Hepatocyte (in vitro differentiated cells): ENCODE measurements around the gene ASB3. TPM values are rescaled to one million over a fixed set of nuclear protein-coding genes. Genes with fewer than 3 reads are reported as not detected.

Experiments used
- DNase-seq: peaks from one replicate; pipeline ENCODE4 v3.0.0-alpha.2; 2016; ENCODE audit warnings: low spot score
- H2AFZ ChIP-seq: fragments of 200-600 bp; sonication (generic); 2 replicates; pipeline ENCODE4 v1.6.0; 2016; ENCODE audit warnings: antibody characterized with exemption, mild to moderate bottlenecking
- H3K27ac ChIP-seq: fragments of 200-600 bp; sonication (generic); 2 replicates; pipeline ENCODE4 v1.5.1; 2016; ENCODE audit warnings: mild to moderate bottlenecking
- H3K27me3 ChIP-seq: fragments of 200-600 bp; sonication (generic); 2 replicates; pipeline ENCODE4 v1.6.1; 2016
- H3K36me3 ChIP-seq: fragments of 200-600 bp; sonication (generic); replicated peaks from 2 replicates; pipeline ENCODE4 v1.5.1; 2016; ENCODE audit warnings: low read depth; ENCODE audit not compliant: insufficient read depth
- H3K4me1 ChIP-seq: fragments of 200-600 bp; sonication (generic); 2 replicates; pipeline ENCODE4 v1.5.1; 2016; ENCODE audit warnings: mild to moderate bottlenecking, moderate library complexity; ENCODE audit not compliant: insufficient read depth
- H3K4me2 ChIP-seq: fragments of 200-600 bp; sonication (generic); 2 replicates; pipeline ENCODE4 v1.6.0; 2016
- H3K4me3 ChIP-seq: fragments of 200-600 bp; sonication (generic); 2 replicates; pipeline ENCODE4 v1.5.1; 2016; ENCODE audit warnings: mild to moderate bottlenecking
- H3K79me2 ChIP-seq: fragments of 200-600 bp; sonication (generic); 2 replicates; pipeline ENCODE4 v1.6.0; 2017; ENCODE audit warnings: mild to moderate bottlenecking
- H3K9me2 ChIP-seq: fragments of 200-600 bp; sonication (generic); replicated peaks from 2 replicates; pipeline ENCODE4 v1.6.0; 2017; ENCODE audit warnings: mild to moderate bottlenecking; ENCODE audit not compliant: insufficient read depth
- H3K9me3 ChIP-seq: fragments of 200-600 bp; sonication (generic); 2 replicates; pipeline ENCODE4 v1.5.1; 2016; ENCODE audit warnings: low read depth, mild to moderate bottlenecking
- H4K20me1 ChIP-seq: fragments of 200-600 bp; sonication (generic); 2 replicates; pipeline ENCODE4 v1.6.0; 2016; ENCODE audit warnings: mild to moderate bottlenecking; ENCODE audit not compliant: insufficient read depth, poor library complexity, severe bottlenecking
- EZH2 ChIP-seq: fragments of 200-600 bp; sonication (generic); IDR thresholded peaks from 2 replicates; pipeline ENCODE4 v1.6.1; 2016; ENCODE audit warnings: antibody characterized with exemption, mild to moderate bottlenecking, borderline replicate concordance
- EZH2phosphoT487 ChIP-seq: fragments of 200-600 bp; sonication (generic); IDR thresholded peaks from one replicate; pipeline ENCODE4 v1.6.1; 2018; ENCODE audit warnings: antibody characterized with exemption, mild to moderate bottlenecking, low read depth, moderate library complexity; ENCODE audit not compliant: unreplicated experiment, severe bottlenecking
- WGBS: methylation state at CpG from one replicate; pipeline ENCODE4 v1.1.6; 2016; ENCODE audit warnings: low lambda C conversion rate; ENCODE audit errors: missing lambda C conversion rate; 5-methylcytosine and 5-hydroxymethylcytosine counted together
- polyA plus RNA-seq: library from polyadenylated mRNA; unstranded; fragments of >200 nt; fragmentation: Nextera tagmentation; extraction: Ambion mirVana; gene quantifications from 2 replicates; pipeline ENCODE4 v1.2.1, GENCODE V29; 2016
- total RNA-seq: library from RNA; depleted of rRNA; stranded (reverse); fragments of >200 nt; gene quantifications from 2 replicates; pipeline ENCODE4 v1.2.3, GENCODE V29; 2014
- TF ChIP-seq, protein P1 (sequence below): fragments of 200-600 bp; sonication (generic); IDR thresholded peaks from 2 replicates; pipeline ENCODE4 v1.5.1; 2016; ENCODE audit warnings: antibody characterized with exemption, mild to moderate bottlenecking; ENCODE audit not compliant: poor library complexity

ASB3 gene
- total and polyA plus RNA-seq, 2 experiments from 2014 or later: 12.2 to 14.8 TPM

DNA sequence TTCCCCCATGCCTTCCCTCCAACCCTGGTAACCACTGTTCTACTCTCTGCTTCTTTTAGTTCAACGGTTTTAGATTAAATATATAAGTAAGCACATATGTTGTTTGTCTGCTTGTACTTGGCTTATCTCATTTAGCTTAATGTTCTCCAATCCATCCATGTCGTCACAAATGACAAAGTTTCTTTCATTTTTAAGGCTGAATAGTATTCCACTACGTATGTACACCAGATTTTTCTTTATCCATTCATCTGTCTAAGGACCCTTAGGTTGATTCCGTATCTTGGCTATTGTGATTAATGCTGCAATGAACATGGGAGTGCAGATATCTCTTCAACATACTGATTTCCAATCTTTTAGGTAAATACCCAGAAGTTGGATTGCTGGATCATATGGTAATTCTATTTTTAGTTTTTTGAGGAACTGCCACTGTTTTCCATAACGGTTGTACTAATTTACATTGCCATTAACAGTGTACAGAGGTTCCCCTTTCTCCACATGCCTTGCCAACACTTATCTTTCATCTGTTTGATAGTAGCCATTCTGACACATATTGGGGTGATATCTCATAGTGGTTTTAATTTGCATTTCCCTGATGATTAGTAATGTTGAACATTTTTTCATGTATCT is 8.1 kb downstream of the ASB3 start:
- H3K4me3 ChIP-seq: no peak overlapping the region
- H3K79me2 ChIP-seq: peaks cover 88% of the 10 kb centered on the region
- H4K20me1 ChIP-seq: peaks cover 3% of the 10 kb centered on the region
- H3K27me3 ChIP-seq: no peaks in the 10 kb centered on the region
- TF ChIP-seq, protein P1, sequence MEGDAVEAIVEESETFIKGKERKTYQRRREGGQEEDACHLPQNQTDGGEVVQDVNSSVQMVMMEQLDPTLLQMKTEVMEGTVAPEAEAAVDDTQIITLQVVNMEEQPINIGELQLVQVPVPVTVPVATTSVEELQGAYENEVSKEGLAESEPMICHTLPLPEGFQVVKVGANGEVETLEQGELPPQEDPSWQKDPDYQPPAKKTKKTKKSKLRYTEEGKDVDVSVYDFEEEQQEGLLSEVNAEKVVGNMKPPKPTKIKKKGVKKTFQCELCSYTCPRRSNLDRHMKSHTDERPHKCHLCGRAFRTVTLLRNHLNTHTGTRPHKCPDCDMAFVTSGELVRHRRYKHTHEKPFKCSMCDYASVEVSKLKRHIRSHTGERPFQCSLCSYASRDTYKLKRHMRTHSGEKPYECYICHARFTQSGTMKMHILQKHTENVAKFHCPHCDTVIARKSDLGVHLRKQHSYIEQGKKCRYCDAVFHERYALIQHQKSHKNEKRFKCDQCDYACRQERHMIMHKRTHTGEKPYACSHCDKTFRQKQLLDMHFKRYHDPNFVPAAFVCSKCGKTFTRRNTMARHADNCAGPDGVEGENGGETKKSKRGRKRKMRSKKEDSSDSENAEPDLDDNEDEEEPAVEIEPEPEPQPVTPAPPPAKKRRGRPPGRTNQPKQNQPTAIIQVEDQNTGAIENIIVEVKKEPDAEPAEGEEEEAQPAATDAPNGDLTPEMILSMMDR: no peak
- no peak for TF ChIP-seq EZH2
- TF ChIP-seq EZH2phosphoT487: no peak
- no peak overlapping the region for H3K27ac ChIP-seq
- no peaks in the 10 kb centered on the region for H3K9me2 ChIP-seq
- H3K9me3 ChIP-seq: no peaks in the 10 kb centered on the region
- 97% methylated on average over 5 of the region's 5 CpGs for WGBS
- H3K4me2 ChIP-seq: no peak overlapping the region
- H3K36me3 ChIP-seq: no peaks in the 10 kb centered on the region
- no peak overlapping the region for H2AFZ ChIP-seq
- peaks cover 4% of the 10 kb centered on the region for H3K4me1 ChIP-seq
- DNase-seq: no peak

DNA sequence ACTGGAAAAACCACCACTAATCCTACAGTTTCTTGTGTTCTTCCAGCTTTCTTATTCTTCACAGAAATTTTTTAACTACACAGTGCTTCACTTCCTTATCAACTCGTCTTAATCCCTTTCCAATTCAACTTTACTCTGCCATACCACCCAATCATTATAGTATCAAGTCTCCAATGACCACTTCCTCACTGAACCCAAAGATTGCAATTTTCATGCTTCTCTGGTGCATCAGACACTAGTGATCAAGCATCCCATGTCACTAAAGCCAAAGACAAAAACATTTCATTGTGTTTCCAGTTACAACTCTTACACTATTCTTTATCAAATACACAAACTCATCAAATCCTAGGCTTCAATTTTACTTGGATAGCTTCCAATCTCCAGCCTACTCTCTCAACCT is 9.6 kb downstream of the ASB3 start:
- no peaks in the 10 kb centered on the region for H3K36me3 ChIP-seq
- 90% methylated on average over 1 of the region's 1 CpG for WGBS
- H3K9me3 ChIP-seq: no peaks in the 10 kb centered on the region
- no peaks in the 10 kb centered on the region for H3K4me1 ChIP-seq
- H3K27ac ChIP-seq: no peak overlapping the region
- no peak overlapping the region for H2AFZ ChIP-seq
- TF ChIP-seq, protein P1: no peak
- TF ChIP-seq EZH2: no peak
- no peak for TF ChIP-seq EZH2phosphoT487
- no peak for DNase-seq
- H3K79me2 ChIP-seq: peaks cover 80% of the 10 kb centered on the region
- H4K20me1 ChIP-seq: peaks cover 3% of the 10 kb centered on the region
- H3K4me2 ChIP-seq: no peak overlapping the region
- H3K9me2 ChIP-seq: no peaks in the 10 kb centered on the region
- H3K27me3 ChIP-seq: no peaks in the 10 kb centered on the region
- no peak overlapping the region for H3K4me3 ChIP-seq

DNA sequence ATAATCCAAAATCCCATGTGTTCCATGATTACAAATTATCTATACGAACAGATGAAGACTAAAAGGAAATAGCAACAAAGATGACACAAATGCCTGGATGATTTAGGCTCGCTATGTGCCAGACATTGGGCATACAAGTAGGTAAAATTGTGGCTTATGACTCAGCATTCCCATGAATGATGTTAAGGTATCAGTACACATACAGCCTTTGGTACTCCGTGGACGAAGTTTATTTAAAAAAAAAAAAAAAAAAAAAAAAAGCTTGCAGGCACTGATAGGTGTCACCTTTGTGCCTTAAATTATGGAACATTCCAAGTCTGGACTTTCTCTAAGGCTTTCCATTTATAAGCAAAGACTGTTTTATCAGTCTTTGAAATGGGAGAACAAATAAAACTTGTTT is 16.5 kb downstream of the ASB3 start:
- no peak for TF ChIP-seq EZH2
- TF ChIP-seq EZH2phosphoT487: no peak
- TF ChIP-seq, protein P1: no peak
- peaks cover 30% of the 10 kb centered on the region for H3K79me2 ChIP-seq

More for the DNA sequence above, 16.5 kb downstream of the ASB3 start:
- Histone ChIP-seq H3K4me1 (peaks cover 5% of the 10 kb centered on the region), H3K27me3 (no peaks in the 10 kb centered on the region), H3K9me2 (no peaks in the 10 kb centered on the region), H3K27ac (no peak overlapping the region), H3K36me3 (no peaks in the 10 kb centered on the region), H3K4me3 (no peak overlapping the region), H3K4me2 (no peak overlapping the region), H3K9me3 (no peaks in the 10 kb centered on the region), H2AFZ (no peak overlapping the region), H4K20me1 (no peaks in the 10 kb centered on the region)
- no peak for DNase-seq
- 77% methylated on average over 4 of the region's 4 CpGs for WGBS
